ENCODE results near the gene KIF12. TPM values are rescaled to one million over a fixed set of nuclear protein-coding genes. Genes with fewer than 3 reads are reported as not detected.

Gene KIF12
- total RNA-seq, 1 experiment from 2014 or later = not detected

DNA sequence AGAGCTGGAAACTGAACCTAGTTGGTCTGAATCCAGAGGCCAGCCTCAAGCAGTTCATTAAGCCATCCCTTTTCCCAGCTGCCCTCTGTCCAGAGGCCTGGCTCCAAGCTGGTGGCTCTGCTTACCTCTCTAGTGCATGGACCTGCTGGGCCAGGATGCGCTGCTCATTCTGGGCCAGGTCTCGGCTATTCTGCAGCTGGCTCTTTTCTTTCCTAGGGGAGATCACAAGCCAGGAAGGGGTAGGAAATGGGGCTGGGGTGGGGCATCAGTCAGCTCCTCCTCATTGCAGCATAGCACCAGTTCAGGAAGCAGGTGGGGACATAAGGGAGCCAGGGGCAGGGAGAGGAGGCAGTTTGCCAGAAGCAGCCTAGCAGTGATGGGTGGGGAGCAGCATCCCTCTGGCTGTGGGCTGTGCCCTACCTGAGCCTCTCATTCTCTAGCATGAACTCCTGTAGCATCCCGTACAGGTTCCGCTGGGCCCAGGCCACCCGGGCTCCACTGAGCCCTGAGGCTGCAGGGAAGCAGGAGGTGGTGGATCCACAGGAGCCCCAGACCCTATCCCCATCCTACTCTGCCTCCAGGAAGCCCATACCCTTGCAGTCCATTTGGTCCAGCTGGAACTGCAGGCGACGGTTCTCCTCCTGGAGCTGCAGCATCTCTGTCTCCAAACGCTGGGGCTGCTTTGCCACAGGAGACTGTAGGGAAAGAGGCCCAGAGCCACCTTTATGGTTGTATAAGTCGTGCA is 5.2 kb downstream of the KIF12 start:
- Histone ChIP-seq H2AFZ (ENCODE audit: low read length) (no peak overlapping the region), H3K4me2 (ENCODE audit: low read depth, low read length, poor library complexity, severe bottlenecking) (no peak overlapping the region), H3K4me1 (ENCODE audit: low read length) (no peaks in the 10 kb centered on the region), H3K79me2 (ENCODE audit: low read length) (no peaks in the 10 kb centered on the region), H3K27me3 (ENCODE audit: low read length) (no peaks in the 10 kb centered on the region), H3K27ac (ENCODE audit: low read length) (no peak overlapping the region), H3K9me3 (ENCODE audit: low read length) (no peaks in the 10 kb centered on the region), H3K4me3 (ENCODE audit: low read length) (no peak overlapping the region), H3K9me2 (replicated peaks; ENCODE audit: insufficient read depth, low read length) (no peaks in the 10 kb centered on the region), H4K20me1 (ENCODE audit: insufficient read depth, low read depth, low read length) (no peaks in the 10 kb centered on the region), H3K9ac (ENCODE audit: low read length) (no peak overlapping the region), H3K36me3 (ENCODE audit: insufficient read depth, low read length) (no peaks in the 10 kb centered on the region)
- DNase-seq = no peak

DNA sequence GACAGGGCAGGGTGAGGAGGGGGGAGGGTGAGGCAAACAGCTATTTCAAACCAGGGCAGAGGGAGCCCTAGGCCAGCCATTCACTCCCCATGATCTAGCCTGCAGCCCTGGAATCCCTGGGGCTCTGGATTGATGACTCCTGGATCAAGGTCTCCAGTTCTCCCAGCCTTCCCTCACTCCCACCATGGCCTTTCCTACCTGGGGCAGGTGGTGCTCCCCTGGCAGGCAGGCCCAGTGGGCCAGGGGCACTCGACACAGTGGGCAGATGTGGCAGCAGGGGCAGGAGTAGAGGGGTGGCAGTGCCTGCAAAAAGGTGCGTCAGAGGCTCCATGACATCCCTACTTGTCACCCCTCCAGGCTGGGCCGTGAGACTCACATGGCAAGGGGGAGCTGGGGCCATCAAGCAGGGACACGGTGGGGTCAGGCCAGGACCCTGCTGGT is 6.0 kb downstream of the KIF12 start:
- no peaks in the 10 kb centered on the region for H3K79me2 ChIP-seq (ENCODE audit: low read length)
- no peaks in the 10 kb centered on the region for H3K27me3 ChIP-seq (ENCODE audit: low read length)
- no peaks in the 10 kb centered on the region for H4K20me1 ChIP-seq (ENCODE audit: insufficient read depth, low read depth, low read length)
- no peak overlapping the region for H2AFZ ChIP-seq (ENCODE audit: low read length)
- H3K9me2 ChIP-seq (replicated peaks; ENCODE audit: insufficient read depth, low read length) = no peaks in the 10 kb centered on the region
- H3K36me3 ChIP-seq (ENCODE audit: insufficient read depth, low read length) = no peaks in the 10 kb centered on the region
- H3K27ac ChIP-seq (ENCODE audit: low read length) = no peak overlapping the region
- no peaks in the 10 kb centered on the region for H3K9me3 ChIP-seq (ENCODE audit: low read length)
- H3K4me3 ChIP-seq (ENCODE audit: low read length) = no peak overlapping the region
- H3K4me1 ChIP-seq (ENCODE audit: low read length) = no peaks in the 10 kb centered on the region
- no peak overlapping the region for H3K4me2 ChIP-seq (ENCODE audit: low read depth, low read length, poor library complexity, severe bottlenecking)
- no peak for DNase-seq
- no peak overlapping the region for H3K9ac ChIP-seq (ENCODE audit: low read length)

DNA sequence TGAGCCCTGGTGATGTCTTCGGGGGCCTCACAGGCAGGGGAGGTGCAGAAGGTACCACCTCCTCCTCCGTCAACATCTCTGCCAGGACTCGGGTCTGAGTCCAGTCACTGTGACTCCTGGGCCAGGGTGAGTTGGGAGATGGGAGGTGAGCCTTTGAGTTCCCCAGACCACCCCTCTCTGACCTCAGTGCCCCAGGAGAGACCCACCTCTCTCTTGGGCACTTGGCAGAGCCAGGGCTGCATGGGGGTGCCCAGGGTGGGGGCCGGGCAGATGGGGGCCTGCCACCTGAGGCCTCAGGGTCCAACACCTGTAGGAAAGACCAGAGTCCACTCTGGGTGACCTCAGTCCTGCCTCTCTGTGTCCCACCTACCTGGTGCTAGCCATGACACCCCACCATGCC is 6.8 kb downstream of the KIF12 start:
- Histone ChIP-seq H4K20me1 (ENCODE audit: insufficient read depth, low read depth, low read length) (no peaks in the 10 kb centered on the region), H3K79me2 (ENCODE audit: low read length) (no peaks in the 10 kb centered on the region), H3K4me2 (ENCODE audit: low read depth, low read length, poor library complexity, severe bottlenecking) (no peak overlapping the region), H3K9me2 (replicated peaks; ENCODE audit: insufficient read depth, low read length) (no peaks in the 10 kb centered on the region), H3K9me3 (ENCODE audit: low read length) (no peaks in the 10 kb centered on the region), H3K4me1 (ENCODE audit: low read length) (no peaks in the 10 kb centered on the region), H2AFZ (ENCODE audit: low read length) (no peak overlapping the region), H3K9ac (ENCODE audit: low read length) (no peak overlapping the region), H3K4me3 (ENCODE audit: low read length) (no peak overlapping the region), H3K27ac (ENCODE audit: low read length) (no peak overlapping the region), H3K36me3 (ENCODE audit: insufficient read depth, low read length) (no peaks in the 10 kb centered on the region), H3K27me3 (ENCODE audit: low read length) (no peaks in the 10 kb centered on the region)
- DNase-seq = no peak

DNA sequence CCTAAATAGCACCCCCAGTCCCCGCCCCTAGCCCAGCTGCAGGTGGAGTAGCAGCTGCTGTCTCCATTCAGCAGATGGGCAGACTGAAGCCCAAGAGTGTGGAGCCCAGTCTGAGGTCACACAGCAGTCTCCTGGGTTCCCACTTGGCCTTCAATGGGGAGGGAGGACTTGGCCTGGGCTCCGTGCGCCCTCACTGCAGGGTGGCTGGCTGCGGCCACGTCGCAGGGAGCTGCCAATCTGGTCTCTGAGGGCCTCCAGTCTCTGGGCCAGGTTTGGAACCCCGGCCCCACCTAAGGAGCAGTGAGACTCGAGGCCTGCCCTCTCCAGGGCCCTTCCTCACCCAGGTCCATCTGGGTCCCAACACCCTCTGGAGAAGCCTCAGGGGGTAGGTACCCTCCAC is 7.4 kb downstream of the KIF12 start:
- Histone ChIP-seq H3K27ac (ENCODE audit: low read length) (no peak overlapping the region), H3K79me2 (ENCODE audit: low read length) (no peaks in the 10 kb centered on the region), H3K4me1 (ENCODE audit: low read length) (no peaks in the 10 kb centered on the region), H3K4me2 (ENCODE audit: low read depth, low read length, poor library complexity, severe bottlenecking) (no peak overlapping the region), H3K4me3 (ENCODE audit: low read length) (no peak overlapping the region), H3K27me3 (ENCODE audit: low read length) (no peaks in the 10 kb centered on the region), H3K9me2 (replicated peaks; ENCODE audit: insufficient read depth, low read length) (no peaks in the 10 kb centered on the region), H3K9me3 (ENCODE audit: low read length) (no peaks in the 10 kb centered on the region), H2AFZ (ENCODE audit: low read length) (no peak overlapping the region), H3K36me3 (ENCODE audit: insufficient read depth, low read length) (no peaks in the 10 kb centered on the region), H3K9ac (ENCODE audit: low read length) (no peak overlapping the region), H4K20me1 (ENCODE audit: insufficient read depth, low read depth, low read length) (no peaks in the 10 kb centered on the region)
- no peak for DNase-seq

DNA sequence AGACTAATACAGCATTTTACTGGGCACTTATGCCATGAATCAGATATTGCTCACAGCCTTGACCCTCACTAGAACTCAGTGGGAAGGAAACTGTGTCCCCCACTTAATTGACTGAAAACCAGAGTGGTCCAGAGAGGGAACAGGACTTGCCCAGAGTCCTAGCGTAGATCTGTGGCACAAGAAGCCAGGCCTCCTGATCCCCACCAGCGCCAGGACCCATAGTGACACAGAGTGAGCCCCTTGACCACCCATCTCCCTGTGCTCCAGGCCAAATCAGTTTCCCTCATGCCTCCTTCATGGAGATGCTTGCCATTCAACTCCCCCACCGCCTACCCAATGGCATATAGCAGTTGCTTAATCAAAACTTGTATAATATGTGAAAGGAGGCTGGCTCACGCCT is 8.3 kb downstream of the KIF12 start:
- Histone ChIP-seq H3K9me3 (ENCODE audit: low read length) (no peaks in the 10 kb centered on the region), H3K36me3 (ENCODE audit: insufficient read depth, low read length) (no peaks in the 10 kb centered on the region), H3K79me2 (ENCODE audit: low read length) (no peaks in the 10 kb centered on the region), H3K4me3 (ENCODE audit: low read length) (no peak overlapping the region), H3K4me2 (ENCODE audit: low read depth, low read length, poor library complexity, severe bottlenecking) (no peak overlapping the region), H3K4me1 (ENCODE audit: low read length) (no peaks in the 10 kb centered on the region), H3K9ac (ENCODE audit: low read length) (no peak overlapping the region), H3K9me2 (replicated peaks; ENCODE audit: insufficient read depth, low read length) (no peaks in the 10 kb centered on the region), H3K27me3 (ENCODE audit: low read length) (no peaks in the 10 kb centered on the region), H4K20me1 (ENCODE audit: insufficient read depth, low read depth, low read length) (no peaks in the 10 kb centered on the region), H3K27ac (ENCODE audit: low read length) (no peak overlapping the region), H2AFZ (ENCODE audit: low read length) (no peak overlapping the region)
- DNase-seq = no peak

DNA sequence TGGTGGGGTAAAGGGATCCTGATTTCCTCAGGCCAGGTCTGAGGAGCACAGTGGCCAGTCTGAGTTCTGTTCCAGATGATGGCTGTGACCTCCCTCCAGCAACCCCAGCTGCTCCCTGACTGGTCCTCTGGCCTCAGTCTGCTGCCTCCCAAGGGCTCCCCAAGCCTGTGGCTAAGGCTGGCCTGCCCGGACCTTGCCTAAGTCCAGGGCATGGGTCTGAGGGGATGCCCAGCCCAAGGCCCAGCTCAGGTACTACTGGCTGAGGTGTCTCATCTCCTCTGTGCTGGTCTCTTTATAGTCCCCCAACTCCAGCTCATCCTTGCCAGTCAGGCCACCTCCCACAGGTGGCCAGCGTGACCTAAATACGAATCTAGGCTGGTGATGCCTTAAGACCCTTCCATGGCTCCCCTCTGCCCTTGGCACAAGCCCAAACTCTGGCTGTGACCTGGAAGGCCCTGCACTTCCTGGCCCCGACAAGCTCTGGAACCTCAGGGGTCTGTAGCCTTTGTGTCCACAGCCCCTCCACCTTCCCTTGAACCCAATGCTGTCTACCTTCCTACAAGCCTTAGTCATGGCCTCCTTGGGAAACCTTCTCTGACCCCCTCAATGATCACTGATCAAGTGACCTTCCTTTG is 9.8 kb downstream of the KIF12 start:
- no peak overlapping the region for H3K27ac ChIP-seq (ENCODE audit: low read length)
- H3K9me3 ChIP-seq (ENCODE audit: low read length) = no peaks in the 10 kb centered on the region
- no peak overlapping the region for H3K9ac ChIP-seq (ENCODE audit: low read length)
- no peaks in the 10 kb centered on the region for H4K20me1 ChIP-seq (ENCODE audit: insufficient read depth, low read depth, low read length)
- H3K36me3 ChIP-seq (ENCODE audit: insufficient read depth, low read length) = no peaks in the 10 kb centered on the region
- no peak for DNase-seq
- no peaks in the 10 kb centered on the region for H3K9me2 ChIP-seq (replicated peaks; ENCODE audit: insufficient read depth, low read length)
- H3K27me3 ChIP-seq (ENCODE audit: low read length) = no peaks in the 10 kb centered on the region
- no peak overlapping the region for H3K4me2 ChIP-seq (ENCODE audit: low read depth, low read length, poor library complexity, severe bottlenecking)
- H3K4me1 ChIP-seq (ENCODE audit: low read length) = no peaks in the 10 kb centered on the region
- H3K79me2 ChIP-seq (ENCODE audit: low read length) = no peaks in the 10 kb centered on the region
- H2AFZ ChIP-seq (ENCODE audit: low read length) = no peak overlapping the region
- no peak overlapping the region for H3K4me3 ChIP-seq (ENCODE audit: low read length)

DNA sequence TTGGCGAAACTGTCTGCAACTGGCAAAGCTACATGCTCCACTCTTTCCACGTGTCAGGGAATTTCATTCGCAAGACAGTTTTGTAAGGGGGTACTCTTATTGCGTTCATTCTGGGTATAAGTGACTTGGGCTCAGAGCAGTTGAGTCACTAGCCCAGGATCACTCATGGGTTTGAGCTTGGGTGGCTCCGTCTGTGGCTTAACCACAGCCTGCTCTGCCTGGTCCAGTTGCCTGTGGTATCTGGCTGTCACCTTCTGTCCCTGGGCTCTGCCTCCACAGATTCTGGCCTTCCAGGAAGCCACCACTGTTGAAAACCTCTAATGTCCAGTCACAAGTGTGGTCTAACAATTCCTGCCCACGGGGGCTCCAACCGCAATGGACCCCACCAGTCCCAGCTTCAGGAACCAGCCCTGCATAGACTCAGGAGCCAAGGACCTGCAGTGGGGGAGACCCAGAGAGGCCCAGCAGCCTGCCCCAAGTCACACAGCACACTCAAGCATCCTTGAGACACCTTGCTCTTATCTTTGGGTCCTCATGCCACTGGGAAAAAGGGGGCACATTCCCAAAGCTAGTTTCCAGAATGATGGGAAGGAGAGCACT is 10.4 kb downstream of the KIF12 start:
- no peak for DNase-seq
- no peak overlapping the region for H3K9ac ChIP-seq (ENCODE audit: low read length)
- no peaks in the 10 kb centered on the region for H3K9me3 ChIP-seq (ENCODE audit: low read length)
- H3K27me3 ChIP-seq (ENCODE audit: low read length) = no peaks in the 10 kb centered on the region
- H2AFZ ChIP-seq (ENCODE audit: low read length) = no peak overlapping the region
- H3K4me1 ChIP-seq (ENCODE audit: low read length) = no peaks in the 10 kb centered on the region
- no peaks in the 10 kb centered on the region for H3K36me3 ChIP-seq (ENCODE audit: insufficient read depth, low read length)
- H3K9me2 ChIP-seq (replicated peaks; ENCODE audit: insufficient read depth, low read length) = no peaks in the 10 kb centered on the region
- H3K4me3 ChIP-seq (ENCODE audit: low read length) = no peak overlapping the region
- H3K4me2 ChIP-seq (ENCODE audit: low read depth, low read length, poor library complexity, severe bottlenecking) = no peak overlapping the region
- no peak overlapping the region for H3K27ac ChIP-seq (ENCODE audit: low read length)
- no peaks in the 10 kb centered on the region for H4K20me1 ChIP-seq (ENCODE audit: insufficient read depth, low read depth, low read length)
- H3K79me2 ChIP-seq (ENCODE audit: low read length) = no peaks in the 10 kb centered on the region

DNA sequence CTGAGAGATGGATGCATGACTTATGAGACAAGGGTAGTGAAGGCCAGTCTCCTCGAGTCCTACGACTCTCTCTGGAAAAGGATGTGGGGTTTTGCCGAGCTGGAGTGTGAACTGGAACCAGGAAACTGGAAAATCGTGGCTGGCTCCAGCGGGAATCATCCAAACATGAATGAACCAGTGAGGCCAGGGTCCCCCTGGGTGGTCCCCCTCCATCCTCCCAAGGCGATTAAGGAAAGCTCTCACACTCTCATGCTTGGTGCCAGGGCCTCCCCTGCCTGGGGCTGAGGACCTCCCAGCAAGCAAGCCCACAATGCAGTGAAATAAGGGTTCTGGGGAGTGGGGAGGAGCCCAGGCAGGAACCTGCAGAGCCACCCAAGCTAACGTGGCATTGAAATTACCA is 11.4 kb downstream of the KIF12 start:
- Histone ChIP-seq H3K4me1 (ENCODE audit: low read length) (no peaks in the 10 kb centered on the region), H4K20me1 (ENCODE audit: insufficient read depth, low read depth, low read length) (no peaks in the 10 kb centered on the region), H3K36me3 (ENCODE audit: insufficient read depth, low read length) (no peaks in the 10 kb centered on the region), H3K9me2 (replicated peaks; ENCODE audit: insufficient read depth, low read length) (no peaks in the 10 kb centered on the region), H3K9me3 (ENCODE audit: low read length) (no peaks in the 10 kb centered on the region), H3K27ac (ENCODE audit: low read length) (no peak overlapping the region), H3K9ac (ENCODE audit: low read length) (no peak overlapping the region), H2AFZ (ENCODE audit: low read length) (no peak overlapping the region), H3K27me3 (ENCODE audit: low read length) (no peaks in the 10 kb centered on the region), H3K4me3 (ENCODE audit: low read length) (no peak overlapping the region), H3K4me2 (ENCODE audit: low read depth, low read length, poor library complexity, severe bottlenecking) (no peak overlapping the region), H3K79me2 (ENCODE audit: low read length) (no peaks in the 10 kb centered on the region)
- DNase-seq = no peak

All from Karpas-422 (cell line).